H1 (cell line): ENCODE data around the gene NCOA6. TPM values are rescaled to one million over a fixed set of nuclear protein-coding genes. Genes with fewer than 3 reads are reported as not detected.

Experiments used
- CTCF ChIA-PET: fragments of 300-600 bp; sonication (Branson Sonifier 250); formaldehyde crosslinking; loops from one replicate; lab custom pipeline; 2021; ENCODE audit not compliant: partially characterized antibody; lab: Charles Lee
- POLR2A ChIA-PET: fragments of 300-600 bp; sonication (Branson Sonifier 250); formaldehyde crosslinking; loops from one replicate; lab custom pipeline; 2021; ENCODE audit warnings: inconsistent platforms; ENCODE audit not compliant: partially characterized antibody; lab: Charles Lee
- DNase-seq, 2 experiments: peaks; one replicate each; pipeline versions ENCODE4 v3.0.0 to v3.0.0-alpha.2; 2010 to 2022; ENCODE audit warnings: low spot score in 2 of 2, low read depth in 1 of 2, mixed read lengths in 1 of 2
- FAIRE-seq: peaks from 2 replicates; lab custom pipeline; 2011; peaks lifted over from hg19 to GRCh38; lab: Jason Lieb, UNC
- H2AFZ ChIP-seq: 2 replicates; pipeline ENCODE4 v1.8.1; 2012; ENCODE audit warnings: low read length, inconsistent platforms
- H2AK5ac ChIP-seq: 2 replicates; pipeline ENCODE4 v1.6.1; 2013; ENCODE audit warnings: low read depth, low read length
- H2BK120ac ChIP-seq: replicated peaks from 2 replicates; pipeline ENCODE3; 2013; ENCODE audit warnings: low read depth, low read length, inconsistent platforms
- H2BK12ac ChIP-seq: 2 replicates; pipeline ENCODE4 v1.6.1; 2013; ENCODE audit warnings: low read depth, low read length
- H2BK15ac ChIP-seq: 2 replicates; pipeline ENCODE4 v1.6.1; 2013; ENCODE audit warnings: low read length
- H2BK20ac ChIP-seq: 2 replicates; pipeline ENCODE4 v1.6.1; 2013; ENCODE audit warnings: low read length
- H2BK5ac ChIP-seq: 2 replicates; pipeline ENCODE4 v1.6.1; 2013; ENCODE audit warnings: low read depth, low read length
- H3K14ac ChIP-seq: 2 replicates; pipeline ENCODE4 v1.6.1; 2013; ENCODE audit warnings: inconsistent platforms; ENCODE audit not compliant: insufficient read length
- H3K18ac ChIP-seq: 2 replicates; pipeline ENCODE4 v1.6.1; 2013; ENCODE audit warnings: low read length; ENCODE audit errors: extremely low read depth
- H3K23ac ChIP-seq: 2 replicates; pipeline ENCODE4 v1.6.1; 2013; ENCODE audit warnings: inconsistent platforms; ENCODE audit not compliant: insufficient read length
- H3K23me2 ChIP-seq: 2 replicates; pipeline ENCODE4 v1.6.1; 2013; ENCODE audit warnings: low read depth, low read length
- H3K27ac ChIP-seq: 2 replicates; pipeline ENCODE4 v1.6.1; 2011; ENCODE audit warnings: low read depth, low read length, inconsistent platforms
- H3K27me3 ChIP-seq, 4 experiments: replicated peaks in 1 of 4; 1 replicate in 1 of 4; 2 replicates in 3 of 4; pipeline versions ENCODE4 v1.6.1 to v1.8.1; 2011 to 2013; ENCODE audit warnings: low read length in 3 of 4, mild to moderate bottlenecking in 3 of 4, inconsistent platforms in 2 of 4, mixed read lengths in 2 of 4, moderate library complexity in 1 of 4; ENCODE audit not compliant: control insufficient read depth in 3 of 4, insufficient read depth in 3 of 4; ENCODE audit errors: extremely low read depth in 1 of 4
- H3K36me3 ChIP-seq, 4 experiments: 2 replicates each; pipeline versions ENCODE4 v1.6.1 to v1.8.1; 2011 to 2013; ENCODE audit warnings: mild to moderate bottlenecking in 4 of 4, low read length in 3 of 4, moderate library complexity in 2 of 4, control low read depth in 1 of 4, inconsistent platforms in 1 of 4; ENCODE audit not compliant: insufficient read depth in 4 of 4, control insufficient read depth in 2 of 4
- H3K4ac ChIP-seq: replicated peaks from 2 replicates; pipeline ENCODE3; 2013; ENCODE audit warnings: low read length, low read depth, mixed read lengths, inconsistent platforms; ENCODE audit not compliant: insufficient read length
- H3K4me1 ChIP-seq, 4 experiments: replicated peaks in 1 of 4; 1 replicate in 1 of 4; 2 replicates in 3 of 4; pipeline versions ENCODE4 v1.6.1 to v1.8.1; 2011 to 2013; ENCODE audit warnings: low read length in 3 of 4, inconsistent platforms in 2 of 4, mixed read lengths in 1 of 4; ENCODE audit not compliant: insufficient read depth in 4 of 4, control insufficient read depth in 3 of 4
- H3K4me2 ChIP-seq, 2 experiments: 2 replicates each; pipeline versions ENCODE4 v1.6.1 to v1.8.1; 2011 to 2013; ENCODE audit warnings: low read depth in 2 of 2, low read length in 2 of 2, control low read depth in 1 of 2, inconsistent platforms in 1 of 2, mild to moderate bottlenecking in 1 of 2; ENCODE audit not compliant: insufficient read depth in 1 of 2
- H3K4me3 ChIP-seq, 4 experiments: fragments of 200-600, 300-600 bp in 1 of 4; sonication (generic), shearing (Covaris generic), sonication (Bioruptor Twin) in 1 of 4; 2 replicates each; pipeline versions ENCODE4 v1.5.1 to v1.8.1; 2011 to 2016; ENCODE audit warnings: low read length in 4 of 4, low read depth in 3 of 4, control low read depth in 2 of 4, inconsistent platforms in 2 of 4, mild to moderate bottlenecking in 2 of 4, mixed read lengths in 1 of 4, moderate library complexity in 1 of 4; ENCODE audit not compliant: insufficient read depth in 2 of 4; ENCODE audit errors: extremely low read depth in 1 of 4
- H3K56ac ChIP-seq: replicated peaks from 2 replicates; pipeline ENCODE3; 2013; ENCODE audit warnings: low read depth, mild to moderate bottlenecking, mixed read lengths, low read length, inconsistent platforms; ENCODE audit not compliant: insufficient read length
- H3K79me1 ChIP-seq: 2 replicates; pipeline ENCODE4 v1.6.1; 2013; ENCODE audit warnings: low read depth, low read length, control low read depth
- H3K79me2 ChIP-seq, 2 experiments: 2 replicates each; pipeline versions ENCODE4 v1.6.1 to v1.8.1; 2012 to 2013; ENCODE audit warnings: low read length in 2 of 2, mild to moderate bottlenecking in 2 of 2, inconsistent platforms in 1 of 2; ENCODE audit not compliant: insufficient read depth in 2 of 2, control insufficient read depth in 1 of 2
- H3K9ac ChIP-seq, 4 experiments: replicated peaks in 1 of 4; 1 replicate in 1 of 4; 2 replicates in 3 of 4; pipeline versions ENCODE4 v1.6.1 to v1.8.1; 2011 to 2013; ENCODE audit warnings: low read depth in 3 of 4, low read length in 3 of 4, control low read depth in 2 of 4, mild to moderate bottlenecking in 2 of 4, moderate library complexity in 2 of 4, inconsistent platforms in 1 of 4; ENCODE audit errors: extremely low read depth in 1 of 4
- H3K9me3 ChIP-seq, 2 experiments: 2 replicates each; pipeline versions ENCODE4 v1.6.1 to v1.8.1; 2012 to 2013; ENCODE audit warnings: mild to moderate bottlenecking in 2 of 2, moderate library complexity in 2 of 2, control low read depth in 1 of 2, inconsistent platforms in 1 of 2, low read depth in 1 of 2, low read length in 1 of 2, mixed read lengths in 1 of 2; ENCODE audit not compliant: insufficient read depth in 2 of 2
- H4K20me1 ChIP-seq, 2 experiments: replicated peaks in 1 of 2; 2 replicates each; pipeline versions ENCODE3 to v1.8.1; 2011 to 2013; ENCODE audit warnings: inconsistent platforms in 2 of 2, low read length in 2 of 2, mild to moderate bottlenecking in 1 of 2; ENCODE audit not compliant: insufficient read depth in 2 of 2, control insufficient read depth in 1 of 2
- H4K5ac ChIP-seq: 2 replicates; pipeline ENCODE4 v1.6.1; 2013; ENCODE audit warnings: low read length, low read depth, mixed read lengths, inconsistent platforms; ENCODE audit not compliant: insufficient read length
- H4K8ac ChIP-seq: 2 replicates; pipeline ENCODE4 v1.8.0; 2013; ENCODE audit warnings: mild to moderate bottlenecking, moderate library complexity, low read length, inconsistent platforms; ENCODE audit not compliant: insufficient read depth; ENCODE audit errors: extremely low read depth
- H4K91ac ChIP-seq: replicated peaks from 2 replicates; pipeline ENCODE3; 2013; ENCODE audit warnings: low read length, mixed read lengths, inconsistent platforms; ENCODE audit not compliant: insufficient read length
- CHD2 ChIP-seq: IDR thresholded peaks from 2 replicates; pipeline ENCODE4 v1.6.1; 2012; ENCODE audit warnings: low read length, improper control_type of control experiment
- CTBP2 ChIP-seq: IDR thresholded peaks from 2 replicates; pipeline ENCODE4 v1.7.0; 2011; ENCODE audit warnings: borderline replicate concordance, mild to moderate bottlenecking, moderate library complexity, mixed read lengths, low read length; ENCODE audit not compliant: insufficient read depth, insufficient read length
- E2F6 ChIP-seq: IDR thresholded peaks from 2 replicates; pipeline ENCODE4 v1.6.1; 2012; ENCODE audit warnings: inconsistent platforms
- EP300 ChIP-seq, 2 experiments: IDR thresholded peaks; 1 replicate in 1 of 2; 2 replicates in 1 of 2; pipeline ENCODE4 v1.6.1; 2011 to 2012; ENCODE audit warnings: low read depth in 2 of 2, low read length in 2 of 2, mild to moderate bottlenecking in 2 of 2, borderline replicate concordance in 1 of 2, inconsistent platforms in 1 of 2, moderate library complexity in 1 of 2
- FOSL1 ChIP-seq: IDR thresholded peaks from 2 replicates; pipeline ENCODE4 v1.6.1; 2011; ENCODE audit warnings: mild to moderate bottlenecking, low read depth, low read length, moderate library complexity; ENCODE audit not compliant: insufficient read depth
- GTF2F1 ChIP-seq: IDR thresholded peaks from 2 replicates; pipeline ENCODE4 v1.6.1; 2012; ENCODE audit warnings: low read depth, low read length, improper control_type of control experiment, borderline replicate concordance
- KDM4A ChIP-seq: IDR thresholded peaks from one replicate; pipeline ENCODE4 v1.7.1; 2012; ENCODE audit warnings: low read depth, mild to moderate bottlenecking, moderate library complexity, low read length, inconsistent platforms; ENCODE audit not compliant: severe bottlenecking
- MAX ChIP-seq: IDR thresholded peaks from 2 replicates; pipeline ENCODE4 v1.6.1; 2012; ENCODE audit warnings: inconsistent platforms
- RNF2 ChIP-seq: fragments of 200-900, 300-1000 bp; sonication (generic); IDR thresholded peaks from 2 replicates; pipeline ENCODE4 v1.7.1; 2016; ENCODE audit warnings: borderline replicate concordance, low read depth, mild to moderate bottlenecking, antibody characterized with exemption, low read length; ENCODE audit not compliant: poor library complexity, severe bottlenecking; ENCODE audit errors: missing control alignments
- SAP30 ChIP-seq: fragments of 300-600 bp; sonication (generic); IDR thresholded peaks from 2 replicates; pipeline ENCODE4 v1.7.1; 2012; ENCODE audit warnings: low read length, moderate library complexity, mild to moderate bottlenecking, inconsistent platforms; ENCODE audit not compliant: insufficient read depth, insufficient replicate concordance
- TEAD4 ChIP-seq: IDR thresholded peaks from 2 replicates; pipeline ENCODE4 v1.6.1; 2012; ENCODE audit warnings: low read depth, low read length, inconsistent platforms, mixed read lengths
- YY1 ChIP-seq: IDR thresholded peaks from 2 replicates; pipeline ENCODE4 v1.6.1; 2011; ENCODE audit warnings: low read depth, mild to moderate bottlenecking, low read length
- WGBS, 2 experiments: shearing (Covaris generic) in 1 of 2; methylation state at CpG; one replicate each; pipeline versions ENCODE4 v1.1.6 to v1.1.7; 2013 to 2015; ENCODE audit warnings: low lambda C conversion rate in 2 of 2, mixed read lengths in 2 of 2, inconsistent platforms in 1 of 2, low coverage in 1 of 2, missing lambda C conversion rate in 1 of 2; ENCODE audit not compliant: insufficient replicate concordance in 2 of 2, insufficient coverage in 1 of 2, insufficient read length in 1 of 2; ENCODE audit errors: extremely low coverage in 1 of 2, missing lambda C conversion rate in 1 of 2; 5-methylcytosine and 5-hydroxymethylcytosine counted together
- polyA plus RNA-seq, 7 experiments: library from polyadenylated mRNA; depleted of rRNA in 3 of 7; stranded (reverse) in 5 of 7; unstranded in 2 of 7; fragments of >200 nt in 5 of 7; fragments of 200-250 nt in 2 of 7; gene quantifications; 1 replicate in 5 of 7; 2 replicates in 1 of 7; 4 replicates in 1 of 7; pipeline versions ENCODE4 v1.2.1 to v1.2.3, GENCODE V29; 2011 to 2013; ENCODE audit warnings: missing spikeins in 2 of 7, mixed read lengths in 2 of 7
- total RNA-seq: library from RNA; stranded (reverse); fragmentation: NEBNext Ultra II Directional; extraction: Animal tissue kit (Norgen Biotek cat#: 25700); gene quantifications from 2 replicates; pipeline ENCODE4 v1.2.1, GENCODE V29; 2021

Gene NCOA6
- total and polyA plus RNA-seq, 2 of the 8 experiments (the other 6 are each of a cell fraction or from before 2014, with no cell fraction given): 9.0 to 9.5 TPM

GRCh38 chr20:34744847-34745246, 80.6 kb downstream of the NCOA6 start:
- no peaks in the 10 kb centered on the region for H3K79me2 ChIP-seq
- H2AFZ ChIP-seq: no peak overlapping the region
- no peaks in the 10 kb centered on the region for H3K23me2 ChIP-seq
- H3K36me3 ChIP-seq: peaks cover 0 to 8% (median 2%) of the 10 kb centered on the region in 4 experiments; a peak in 5 of 8 replicates
- H3K4me3 ChIP-seq: no peak overlapping the region
- CTCF ChIA-PET: interaction anchor here (1.1 kb wide), 1 partner anchor 23 kb away, joined by 4 read pairs; no protein-coding TSS in a partner anchor
- H3K27me3 ChIP-seq: no peaks in the 10 kb centered on the region
- no peak overlapping the region for H2AK5ac ChIP-seq
- no peaks in the 10 kb centered on the region for H3K4me1 ChIP-seq
- no peak overlapping the region for H3K4ac ChIP-seq
- H3K9me3 ChIP-seq: no peaks in the 10 kb centered on the region
- peaks cover 0 to 5% of the 10 kb centered on the region in 2 experiments for H4K20me1 ChIP-seq
- DNase-seq: no peak
- no peak overlapping the region for H3K18ac ChIP-seq
- 85% methylated on average over 1 of the region's 1 CpG; no CpG with 5 or more reads in 1 of the 2 experiments for WGBS, 2 experiments
- no peak overlapping the region for H4K8ac ChIP-seq
- H3K56ac ChIP-seq: no peak overlapping the region
- FAIRE-seq: no peak
- no peak overlapping the region for H3K9ac ChIP-seq
- H2BK120ac ChIP-seq: no peak overlapping the region
- H2BK15ac ChIP-seq: no peak overlapping the region
- H3K4me2 ChIP-seq: no peak overlapping the region
- H3K27ac ChIP-seq: no peak overlapping the region
- H4K91ac ChIP-seq: no peak overlapping the region
- H2BK12ac ChIP-seq: no peak overlapping the region
- H3K14ac ChIP-seq: no peak overlapping the region
- POLR2A ChIA-PET: no interaction called here
- H2BK5ac ChIP-seq: no peak overlapping the region
- no peak overlapping the region for H2BK20ac ChIP-seq
- no peak overlapping the region for H3K23ac ChIP-seq
- no peak overlapping the region for H4K5ac ChIP-seq
- H3K79me1 ChIP-seq: no peaks in the 10 kb centered on the region
- no peak for TF ChIP-seq CTBP2
- TF ChIP-seq E2F6: no peak
- TF ChIP-seq FOSL1: no peak
- TF ChIP-seq EP300 (IDR thresholded peaks at IDR 0.05; ENCODE audit: borderline replicate concordance in 1 of 2, low read depth in 2 of 2, low read length in 2 of 2): no peak
- TF ChIP-seq RNF2: no peak
- TF ChIP-seq YY1: no peak
- no peak for TF ChIP-seq GTF2F1
- no peak for TF ChIP-seq CHD2
- no peak for TF ChIP-seq KDM4A
- TF ChIP-seq TEAD4: no peak
- no peak for TF ChIP-seq SAP30
- no peak for TF ChIP-seq MAX
